HG03378 (cell line): ENCODE data around the gene DDX39B.
A peak's percentile ranks its signal among the peaks of the same experiment; 100 is the strongest.

ENCODE experiments used
- ATAC-seq: cut with Tn5 transposase; IDR thresholded peaks from one replicate; pipeline ENCODE4 v1.9.1; 2021; ENCODE audit warnings: mild to moderate bottlenecking, moderate library complexity; ENCODE audit not compliant: unreplicated experiment

The DDX39B gene

GRCh38 chr6:31548544-31548873 lies 6.7 kb upstream of the DDX39B start:
- ATAC-seq = no peak

GRCh38 chr6:31547727-31548543 lies 6.1 kb upstream of the DDX39B start:
- no peak for ATAC-seq

- ATAC-seq = peak; percentile 55
These were observed 5.3 kb upstream of the DDX39B start, which contains the start of gene NFKBIL1 for GRCh38 chr6:31546958-31547726. TSS of gene NFKBIL1 (plus strand) at chr6:31547608. CDS start at chr6:31547695, 87 bp downstream.

- peak; percentile 37 for ATAC-seq
These were observed 4.6 kb upstream of the DDX39B start, which contains the start of gene ATP6V1G2 for GRCh38 chr6:31546339-31546957. TSS of gene ATP6V1G2 (minus strand) at chr6:31546608. CDS start at chr6:31546559, 49 bp downstream.

- no peak for ATAC-seq
These were observed 3.5 kb upstream of the DDX39B start for GRCh38 chr6:31545291-31545690.

- ATAC-seq = no peak
These were observed 2.9 kb upstream of the DDX39B start for GRCh38 chr6:31544676-31545075.

GRCh38 chr6:31543639-31544038 lies 1.8 kb upstream of the DDX39B start:
- no peak for ATAC-seq

GRCh38 chr6:31541059-31541657 lies 645 bp downstream of the DDX39B start:
- peak; percentile 9 for ATAC-seq

GRCh38 chr6:31540640-31541039 lies 1.2 kb downstream of the DDX39B start:
- no peak for ATAC-seq

GRCh38 chr6:31538805-31539400 lies 2.9 kb downstream of the DDX39B start:
- no peak for ATAC-seq

- no peak for ATAC-seq
These were observed 6.1 kb downstream of the DDX39B start for GRCh38 chr6:31535538-31536324.

- no peak for ATAC-seq
These were observed 7.2 kb downstream of the DDX39B start for GRCh38 chr6:31534521-31535040.

- no peak for ATAC-seq
These were observed 7.8 kb downstream of the DDX39B start for GRCh38 chr6:31534011-31534410.

GRCh38 chr6:31533455-31533841 lies 8.4 kb downstream of the DDX39B start:
- no peak for ATAC-seq

- ATAC-seq = no peak
These were observed 9.0 kb downstream of the DDX39B start for GRCh38 chr6:31532644-31533454.

- no peak for ATAC-seq
These were observed 9.8 kb downstream of the DDX39B start for GRCh38 chr6:31531771-31532643.

- ATAC-seq = no peak
These were observed 10.6 kb downstream of the DDX39B start for GRCh38 chr6:31531162-31531561.

GRCh38 chr6:31530659-31531058 lies 11.1 kb downstream of the DDX39B start:
- no peak for ATAC-seq
